PC-3 (cell line): ENCODE measurements around the gene ANKRD45. TPM values are rescaled to one million over a fixed set of nuclear protein-coding genes. Genes with fewer than 3 reads are reported as not detected.
A peak's percentile ranks its signal among the peaks of the same experiment; 100 is the strongest.

ENCODE experiments used
- ATAC-seq: fragments of 200-7000 bp; cut with Tn5 transposase; 2 replicates; pipeline ENCODE4 v1.9.1; 2020; ENCODE audit warnings: mild to moderate bottlenecking, moderate library complexity
- BruUV-seq: library from RNA; stranded (reverse); fragments of 400-500 nt; replicated peaks from 2 replicates; lab custom pipeline; 2021; lab: Mats Ljungman, UMichigan
- CTCF ChIA-PET: fragments of 300-600 bp; sonication (Branson Sonifier 250); formaldehyde crosslinking; loops from one replicate; lab custom pipeline; 2022; ENCODE audit warnings: antibody characterized with exemption; lab: Charles Lee
- POLR2A ChIA-PET: fragments of 300-600 bp; sonication (Branson Sonifier 250); formaldehyde crosslinking; loops from one replicate; lab custom pipeline; 2022; ENCODE audit warnings: antibody characterized with exemption; ENCODE audit not compliant: unreplicated experiment; lab: Charles Lee
- DNase-seq: peaks from one replicate; pipeline ENCODE4 v3.0.0-alpha.2; 2015
- H2AFZ ChIP-seq: fragments of 300-600 bp; sonication (generic); 2 replicates; pipeline ENCODE4 v1.6.0; 2016; ENCODE audit warnings: antibody characterized with exemption, low read length
- H3F3A ChIP-seq: fragments of 300-600 bp; sonication (generic); one replicate; pipeline ENCODE4 v1.6.0; 2017; ENCODE audit warnings: antibody characterized with exemption, low read length, control low read depth, mild to moderate bottlenecking; ENCODE audit not compliant: unreplicated experiment
- H3K27ac ChIP-seq: fragments of 300-600 bp; sonication (generic); 2 replicates; pipeline ENCODE4 v1.5.1; 2016; ENCODE audit warnings: mild to moderate bottlenecking, low read length
- H3K27me3 ChIP-seq: fragments of 300-600 bp; sonication (generic); 2 replicates; pipeline ENCODE4 v1.6.1; 2016; ENCODE audit warnings: low read length, mixed read lengths
- H3K36me3 ChIP-seq: fragments of 300-600 bp; sonication (generic); 2 replicates; pipeline ENCODE4 v1.6.1; 2016; ENCODE audit warnings: low read depth, mixed run types, low read length, mixed read lengths
- H3K4me1 ChIP-seq: fragments of 300-600 bp; sonication (generic); 2 replicates; pipeline ENCODE4 v1.5.1; 2016; ENCODE audit warnings: low read length; ENCODE audit not compliant: insufficient read depth
- H3K4me2 ChIP-seq: fragments of 300-600 bp; sonication (generic); 2 replicates; pipeline ENCODE4 v1.6.0; 2016; ENCODE audit warnings: low read length
- H3K4me3 ChIP-seq: fragments of 300-600 bp; sonication (generic); 2 replicates; pipeline ENCODE4 v1.5.1; 2016; ENCODE audit warnings: mild to moderate bottlenecking, low read length, mixed read lengths
- H3K79me2 ChIP-seq: fragments of 300-600 bp; sonication (generic); 2 replicates; pipeline ENCODE4 v1.6.1; 2017; ENCODE audit warnings: low read length, mixed read lengths
- H3K9ac ChIP-seq: fragments of 300-600 bp; sonication (generic); 2 replicates; pipeline ENCODE4 v1.6.0; 2016; ENCODE audit warnings: mild to moderate bottlenecking, low read length
- H3K9me2 ChIP-seq: fragments of 300-600 bp; sonication (generic); replicated peaks from 2 replicates; pipeline ENCODE4 v1.6.1; 2016; ENCODE audit warnings: mixed run types, low read length, mixed read lengths
- H3K9me3 ChIP-seq: fragments of 300-600 bp; sonication (generic); 2 replicates; pipeline ENCODE4 v1.6.1; 2016; ENCODE audit warnings: low read length, mixed read lengths
- H4K20me1 ChIP-seq: fragments of 300-600 bp; sonication (generic); 2 replicates; pipeline ENCODE4 v1.6.1; 2016; ENCODE audit warnings: low read length, mixed read lengths
- CTCF ChIP-seq: fragments of 300-600 bp; sonication (generic); conservative IDR thresholded peaks from 2 replicates; pipeline ENCODE4 v1.5.1; 2017; ENCODE audit warnings: antibody characterized with exemption, low read depth, mild to moderate bottlenecking, low read length
- EZH2 ChIP-seq: fragments of 300-600 bp; sonication (generic); IDR thresholded peaks from one replicate; pipeline ENCODE4 v1.6.1; 2017; ENCODE audit warnings: antibody characterized with exemption, mild to moderate bottlenecking, low read length; ENCODE audit not compliant: unreplicated experiment
- EZH2phosphoT487 ChIP-seq: fragments of 300-600 bp; sonication (generic); IDR thresholded peaks from 2 replicates; pipeline ENCODE4 v1.6.1; 2018; ENCODE audit warnings: mild to moderate bottlenecking, antibody characterized with exemption, low read length, borderline replicate concordance
- intact Hi-C: fragments of 100-400 bp; cut with micrococcal nuclease; formaldehyde crosslinking; loops from 2 replicates; pipeline ENCODE4 v1.9.0; 2023
- total RNA-seq: library from RNA; depleted of rRNA; stranded (reverse); fragments of >200 nt; gene quantifications from 2 replicates; pipeline ENCODE4 v1.2.3, GENCODE V29; 2014

The ANKRD45 gene
- total RNA-seq, 1 experiment from 2014 or later = not detected

- Histone ChIP-seq H3K36me3 (peaks cover 4% of the 10 kb centered on the region; the same call in 1 of the 2 replicates), H3K4me3 (peak overlapping the region; percentile 72), H3K9ac (peak overlapping the region; percentile 68), H3K9me3 (no peaks in the 10 kb centered on the region), H4K20me1 (peaks cover 12% of the 10 kb centered on the region; the same call in 1 of the 2 replicates), H3K27ac (peak overlapping the region; percentile 33; the same call in 1 of the 2 replicates), H3F3A (no peaks in the 10 kb centered on the region), H3K9me2 (no peaks in the 10 kb centered on the region), H3K79me2 (peaks cover 40% of the 10 kb centered on the region), H2AFZ (peak overlapping the region; percentile 87), H3K27me3 (no peaks in the 10 kb centered on the region), H3K4me2 (peak overlapping the region; percentile 86), H3K4me1 (peaks cover 20% of the 10 kb centered on the region)
- intact Hi-C loops = loop anchor here (1.0 to 10.0 kb wide), 4 partner anchors 207 to 971 kb away; no protein-coding TSS in a partner anchor
- TF ChIP-seq CTCF (no peak), EZH2 (no peak), EZH2phosphoT487 (no peak)
- no peak; the same call in 1 of the 2 replicates for ATAC-seq
- CTCF ChIA-PET = interaction anchor here (0.7 kb wide), 1 partner anchor 24 kb away, joined by 3 read pairs; no protein-coding TSS in a partner anchor
- DNase-seq = no peak
- POLR2A ChIA-PET = no interaction called here
- BruUV-seq = no TSS peak
Observed at GRCh38 chr1:173715538-173715844, 45.8 kb upstream of the ANKRD45 start.

GRCh38 chr1:173714759-173715537 lies 45.3 kb upstream of the ANKRD45 start, which contains the start of gene KLHL20:
TSS of gene KLHL20 (plus strand) at chr1:173714981. CDS start at chr1:173716044, 1,063 bp downstream.
- peak within 1 kb of the TSS; percentile 87 for H2AFZ ChIP-seq
- no peaks in the 10 kb centered on the region for H3K9me2 ChIP-seq
- ChIA-PET POLR2A (interaction anchor here (0.5 to 1.0 kb wide), 9 partner anchors 33 to 285 kb away, joined by 3 to 12 read pairs (median 6); partner anchors contain the start of genes CENPL, DARS2 and PRDX6), CTCF (interaction anchor here (0.7 to 1.0 kb wide), 5 partner anchors 24 to 268 kb away, joined by 3 to 4 read pairs (median 3); no protein-coding TSS in a partner anchor)
- TSS peak; percentile 72 for BruUV-seq
- peak within 1 kb of the TSS; percentile 33 for H3K27ac ChIP-seq
- no peaks in the 10 kb centered on the region for H3K9me3 ChIP-seq
- peaks cover 4% of the 10 kb centered on the region; the same call in 1 of the 2 replicates for H3K36me3 ChIP-seq
- peak within 1 kb of the TSS; percentile 86 for H3K4me2 ChIP-seq
- intact Hi-C loops = loop anchor here (1.0 to 10.0 kb wide), 7 partner anchors 66 to 970 kb away; partner anchors contain the start of genes CENPL and DARS2
- H3K9ac ChIP-seq = peak within 1 kb of the TSS; percentile 68
- peak; percentile 100 for DNase-seq
- no peaks in the 10 kb centered on the region for H3F3A ChIP-seq
- peaks cover 20% of the 10 kb centered on the region for H3K4me1 ChIP-seq
- peaks cover 36% of the 10 kb centered on the region for H3K79me2 ChIP-seq
- peak within 1 kb of the TSS; percentile 72 for H3K4me3 ChIP-seq
- peaks cover 12% of the 10 kb centered on the region; the same call in 1 of the 2 replicates for H4K20me1 ChIP-seq
- H3K27me3 ChIP-seq = no peaks in the 10 kb centered on the region
- TF ChIP-seq CTCF (peak; percentile 49), EZH2phosphoT487 (no peak)
- peak; percentile 97 for ATAC-seq
